ENCODE data around the gene GPR146. TPM values are rescaled to one million over a fixed set of nuclear protein-coding genes. Genes with fewer than 3 reads are reported as not detected.

The GPR146 gene
- total RNA-seq, 4 donors from 2014 or later = 26.9 to 61.7 (median 39.0) TPM

DNA sequence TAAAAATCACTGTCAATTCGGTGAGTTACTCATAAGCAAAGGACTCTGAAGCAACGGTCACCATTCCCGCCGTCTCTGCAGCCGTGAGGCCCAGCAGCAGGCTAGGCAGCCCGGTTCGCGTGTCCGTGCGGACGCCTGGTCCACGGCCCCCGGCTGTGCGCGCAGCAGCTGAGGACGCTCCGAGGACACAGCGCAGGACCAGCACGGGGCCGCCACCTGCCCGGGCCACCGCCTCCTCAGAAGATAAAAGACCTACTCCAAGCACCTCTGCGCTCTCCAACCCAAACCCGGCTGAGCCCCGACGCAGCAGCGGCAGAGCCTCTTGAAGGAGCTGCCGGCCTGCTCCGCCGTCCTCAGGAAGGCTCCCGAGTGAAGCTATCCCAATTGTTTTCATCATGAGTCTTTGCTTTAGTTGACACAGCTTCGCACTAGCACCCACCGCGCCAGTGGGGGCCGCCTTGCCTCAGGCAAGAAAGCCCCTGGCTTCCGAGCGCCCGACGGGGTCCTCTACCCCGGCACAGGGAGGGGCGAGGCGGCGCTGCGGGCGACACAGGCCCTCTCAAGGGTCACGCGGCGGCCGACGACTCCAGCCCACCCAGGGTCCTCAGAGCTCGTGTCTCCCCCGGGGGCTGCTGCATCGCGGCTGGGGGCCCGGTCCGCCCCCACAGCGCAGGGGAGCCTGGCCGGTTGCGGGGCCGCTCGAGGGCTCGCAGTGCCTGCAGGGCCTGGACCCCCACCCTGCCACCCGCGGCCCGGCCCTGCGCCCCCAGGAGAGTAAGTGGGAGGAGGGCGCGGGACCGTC is 16.9 kb upstream of the GPR146 start:
- TF ChIP-seq, protein P1, sequence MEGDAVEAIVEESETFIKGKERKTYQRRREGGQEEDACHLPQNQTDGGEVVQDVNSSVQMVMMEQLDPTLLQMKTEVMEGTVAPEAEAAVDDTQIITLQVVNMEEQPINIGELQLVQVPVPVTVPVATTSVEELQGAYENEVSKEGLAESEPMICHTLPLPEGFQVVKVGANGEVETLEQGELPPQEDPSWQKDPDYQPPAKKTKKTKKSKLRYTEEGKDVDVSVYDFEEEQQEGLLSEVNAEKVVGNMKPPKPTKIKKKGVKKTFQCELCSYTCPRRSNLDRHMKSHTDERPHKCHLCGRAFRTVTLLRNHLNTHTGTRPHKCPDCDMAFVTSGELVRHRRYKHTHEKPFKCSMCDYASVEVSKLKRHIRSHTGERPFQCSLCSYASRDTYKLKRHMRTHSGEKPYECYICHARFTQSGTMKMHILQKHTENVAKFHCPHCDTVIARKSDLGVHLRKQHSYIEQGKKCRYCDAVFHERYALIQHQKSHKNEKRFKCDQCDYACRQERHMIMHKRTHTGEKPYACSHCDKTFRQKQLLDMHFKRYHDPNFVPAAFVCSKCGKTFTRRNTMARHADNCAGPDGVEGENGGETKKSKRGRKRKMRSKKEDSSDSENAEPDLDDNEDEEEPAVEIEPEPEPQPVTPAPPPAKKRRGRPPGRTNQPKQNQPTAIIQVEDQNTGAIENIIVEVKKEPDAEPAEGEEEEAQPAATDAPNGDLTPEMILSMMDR (IDR thresholded peaks at IDR 0.05) = no peak
- no peak for TF ChIP-seq POLR2A (IDR thresholded peaks at IDR 0.05)
- 47 to 72% methylated on average over 10 to 64 of the region's 69 CpGs for WGBS, 2 donors
- DNase-seq (ENCODE audit: low spot score in 2 of 2) = no peak
- peak overlapping the region; percentile 40 for H3K4me3 ChIP-seq (ENCODE audit: low read depth, poor library complexity, severe bottlenecking)
- intact Hi-C loops (cut with DNase I; ENCODE audit: low total_unique reads) = no loop called here

DNA sequence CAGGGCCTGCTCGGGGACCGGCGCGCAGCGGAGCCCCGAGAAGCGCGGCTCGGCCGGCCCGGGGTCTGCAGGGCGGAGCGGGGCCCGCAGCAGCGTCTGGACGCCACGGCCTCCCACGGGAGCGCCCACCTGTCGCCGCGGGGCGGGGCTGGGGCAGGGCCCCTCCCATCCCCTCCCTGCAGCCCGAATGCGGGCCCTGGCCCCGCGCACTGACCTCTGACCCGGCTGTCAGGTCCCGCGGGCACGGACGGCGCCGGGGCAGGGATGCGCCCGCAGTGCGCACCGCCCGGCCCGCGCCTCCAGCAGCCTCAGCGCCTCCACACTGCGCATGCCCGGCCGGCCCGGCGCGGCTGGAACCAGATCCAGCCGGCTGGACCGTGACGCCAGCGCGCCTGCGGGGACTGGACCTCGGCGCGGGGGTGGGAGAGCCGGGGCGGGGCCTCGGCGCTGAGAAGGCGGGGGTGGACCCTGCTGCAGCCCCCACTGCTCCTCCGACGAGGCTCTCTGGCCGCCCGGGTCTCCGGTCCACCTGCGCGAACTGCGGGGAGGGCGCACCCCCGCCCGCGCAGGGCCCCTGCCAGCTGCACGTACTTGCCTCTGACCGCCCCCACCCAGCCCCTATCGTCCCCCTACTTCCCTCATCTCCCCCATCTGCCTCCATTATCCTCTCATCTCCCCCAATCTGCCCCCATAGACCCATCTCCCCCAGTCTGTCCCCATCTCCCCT is 16.1 kb upstream of the GPR146 start:
- WGBS, 2 donors = 2 to 4% methylated on average over 13 to 48 of the region's 77 CpGs
- intact Hi-C loops (cut with DNase I; ENCODE audit: low total_unique reads) = no loop called here
- no peak for TF ChIP-seq POLR2A (IDR thresholded peaks at IDR 0.05)
- TF ChIP-seq, protein P1 (IDR thresholded peaks at IDR 0.05) = no peak
- H3K4me3 ChIP-seq (ENCODE audit: low read depth, poor library complexity, severe bottlenecking) = peak overlapping the region; percentile 40
- DNase-seq (ENCODE audit: low spot score in 2 of 2) = peak; percentile 76 to 97

DNA sequence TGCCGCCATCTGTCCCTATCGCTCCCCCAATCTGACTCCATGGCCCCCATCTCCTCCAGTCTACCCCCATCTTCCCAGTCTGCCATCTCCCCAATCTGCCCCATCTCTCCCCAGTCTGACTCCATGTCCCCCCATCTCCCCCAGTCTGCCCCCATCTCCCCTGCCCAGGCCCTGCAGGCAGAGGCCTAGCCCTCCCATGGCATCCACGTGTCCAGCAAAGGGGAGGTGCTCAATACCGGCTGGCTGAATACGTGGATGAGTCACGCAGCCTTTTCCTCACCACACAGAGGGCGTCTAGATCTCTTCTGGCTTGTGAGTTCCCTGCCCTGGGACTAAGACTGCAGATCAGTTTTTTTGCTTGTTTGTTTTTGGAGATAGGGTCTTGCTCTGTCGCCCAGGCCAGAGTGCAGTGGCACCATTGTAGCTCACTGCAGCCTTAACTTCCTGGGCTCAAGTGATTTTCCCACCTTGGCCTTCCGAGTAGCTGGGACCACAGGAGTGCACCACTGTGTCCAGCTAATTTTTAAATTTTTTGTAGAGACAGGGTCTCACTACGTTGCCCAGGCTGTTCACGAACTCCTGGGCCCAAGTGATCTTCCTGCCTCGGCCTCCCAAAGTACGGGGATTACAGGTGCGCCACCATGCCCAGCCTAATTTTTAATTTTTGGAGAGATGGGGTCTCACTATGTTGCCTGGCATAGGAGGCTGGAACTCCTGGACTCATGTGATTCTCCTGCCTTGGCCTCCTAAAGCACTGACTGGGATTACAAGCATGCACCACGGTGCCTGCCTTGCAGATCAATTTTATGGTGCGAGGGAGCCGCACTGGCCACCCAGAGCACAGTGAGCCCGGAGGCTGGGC is 15.3 kb upstream of the GPR146 start:
- DNase-seq (ENCODE audit: low spot score in 2 of 2) = peak; percentile 86 to 96
- WGBS, 2 donors = 55 to 57% methylated on average over 17 to 18 of the region's 18 CpGs
- no peak overlapping the region for H3K4me3 ChIP-seq (ENCODE audit: low read depth, poor library complexity, severe bottlenecking)
- intact Hi-C loops (cut with DNase I; ENCODE audit: low total_unique reads) = no loop called here
- TF ChIP-seq, protein P1 (IDR thresholded peaks at IDR 0.05) = no peak
- TF ChIP-seq POLR2A (IDR thresholded peaks at IDR 0.05) = no peak

DNA sequence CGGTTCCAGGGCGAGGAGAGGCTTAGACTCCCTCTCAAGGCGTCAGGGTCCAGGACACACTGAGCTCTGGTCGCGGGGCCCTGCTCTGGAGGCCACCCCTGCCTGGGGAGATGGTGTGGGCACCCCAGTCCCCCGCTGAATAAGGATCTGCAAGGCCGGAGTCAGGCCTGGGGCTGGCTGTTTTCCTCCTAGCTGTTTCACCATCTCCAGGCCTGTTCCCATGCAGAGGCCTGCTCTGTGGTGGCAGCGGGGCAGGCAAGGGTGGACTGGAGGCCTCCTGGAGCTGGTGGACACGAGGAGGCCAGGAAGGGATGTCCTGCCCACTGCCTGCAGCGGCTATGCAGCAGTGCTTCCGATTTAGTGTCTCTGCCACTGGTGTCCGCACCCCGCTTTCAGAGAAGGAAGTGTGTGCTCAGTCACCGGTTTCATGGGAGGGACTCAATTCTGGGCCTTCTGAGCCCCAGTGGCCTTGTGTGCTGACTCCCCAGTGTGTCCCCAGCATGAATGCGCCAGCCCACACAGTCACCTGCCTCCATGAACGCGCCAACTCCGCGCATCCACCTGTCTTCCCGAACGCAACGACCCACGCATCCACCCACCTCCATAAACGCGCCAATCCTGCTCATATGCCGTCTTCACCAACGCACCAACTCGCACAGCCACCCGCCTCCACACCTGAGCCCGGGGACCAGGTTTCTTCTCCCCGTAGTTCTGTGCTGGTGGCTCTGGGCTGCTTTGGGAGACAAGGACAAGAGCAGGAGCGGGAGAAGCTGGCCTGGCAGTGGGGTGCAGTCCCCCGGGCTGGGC is 14.5 kb upstream of the GPR146 start:
- TF ChIP-seq, protein P1 (IDR thresholded peaks at IDR 0.05) = no peak
- no peak for TF ChIP-seq POLR2A (IDR thresholded peaks at IDR 0.05)
- no peak for DNase-seq (ENCODE audit: low spot score in 2 of 2)
- intact Hi-C loops (cut with DNase I; ENCODE audit: low total_unique reads) = no loop called here
- 88 to 93% methylated on average over 32 to 33 of the region's 33 CpGs for WGBS, 2 donors
- H3K4me3 ChIP-seq (ENCODE audit: low read depth, poor library complexity, severe bottlenecking) = no peak overlapping the region

Data from lower leg skin (tissue), 4 donors.